ENCODE data around the gene TAGLN3. TPM values are rescaled to one million over a fixed set of nuclear protein-coding genes. Genes with fewer than 3 reads are reported as not detected.

The TAGLN3 gene
- total RNA-seq, 3 donors from 2014 or later: not detected

GRCh38 chr3:111976254-111976653, 22.5 kb upstream of the TAGLN3 start:
- no peak overlapping the region for H3K27ac ChIP-seq
- H3K36me3 ChIP-seq: no peaks in the 10 kb centered on the region
- H3K4me1 ChIP-seq: peaks cover 0 to 13% of the 10 kb centered on the region in 2 donors
- no peak overlapping the region for H3K4me3 ChIP-seq
- H3K27me3 ChIP-seq: no peaks in the 10 kb centered on the region
- intact Hi-C loops (cut with DNase I; ENCODE audit: low total_unique reads): loop anchor here (5.0 kb wide), 1 partner anchor 259 kb away; no protein-coding TSS in a partner anchor
- DNase-seq (ENCODE audit: low spot score in 2 of 2): no peak
- no peaks in the 10 kb centered on the region for H3K9me3 ChIP-seq
- TF ChIP-seq POLR2AphosphoS5 (IDR thresholded peaks at IDR 0.05) (no peak), POLR2A (IDR thresholded peaks at IDR 0.05) (no peak), CTCF (IDR thresholded peaks at IDR 0.05) (no peak)

GRCh38 chr3:111978583-111979433, 19.9 kb upstream of the TAGLN3 start, which contains the start of gene ABHD10:
ABHD10 (plus strand) TSS chr3:111979026; CDS start chr3:111979062, 36 bp downstream.
- Histone ChIP-seq H3K36me3 (no peaks in the 10 kb centered on the region), H3K4me1 (peaks cover 0 to 13% of the 10 kb centered on the region in 2 donors), H3K27me3 (no peaks in the 10 kb centered on the region), H3K9me3 (no peaks in the 10 kb centered on the region), H3K27ac (peak within 1 kb of the TSS; percentile 83 to 91), H3K4me3 (peak within 1 kb of the TSS; percentile 70 to 95 (median 77))
- peak; percentile 70 for TF ChIP-seq POLR2A (IDR thresholded peaks at IDR 0.05)
- TF ChIP-seq CTCF (IDR thresholded peaks at IDR 0.05): no peak
- TF ChIP-seq POLR2AphosphoS5 (IDR thresholded peaks at IDR 0.05): peak; percentile 82 to 94 (median 84)
- intact Hi-C loops (cut with DNase I; ENCODE audit: low total_unique reads): loop anchor here (5.0 kb wide), 1 partner anchor 262 kb away; no protein-coding TSS in a partner anchor
- peak; percentile 86 to 92 for DNase-seq (ENCODE audit: low spot score in 2 of 2)

GRCh38 chr3:111979434-111980038, 19.2 kb upstream of the TAGLN3 start:
- Histone ChIP-seq H3K36me3 (no peaks in the 10 kb centered on the region), H3K27me3 (no peaks in the 10 kb centered on the region), H3K4me1 (peaks cover 0 to 13% of the 10 kb centered on the region in 2 donors), H3K4me3 (peak overlapping the region; percentile 70 to 95 (median 77)), H3K27ac (peak overlapping the region; percentile 83 to 91), H3K9me3 (no peaks in the 10 kb centered on the region)
- DNase-seq (ENCODE audit: low spot score in 2 of 2): no peak
- intact Hi-C loops (cut with DNase I; ENCODE audit: low total_unique reads): loop anchor here (5.0 kb wide), 1 partner anchor 262 kb away; no protein-coding TSS in a partner anchor
- no peak for TF ChIP-seq POLR2AphosphoS5 (IDR thresholded peaks at IDR 0.05)
- no peak for TF ChIP-seq POLR2A (IDR thresholded peaks at IDR 0.05)
- TF ChIP-seq CTCF (IDR thresholded peaks at IDR 0.05): no peak

GRCh38 chr3:111980716-111981456, 17.8 kb upstream of the TAGLN3 start:
- H3K9me3 ChIP-seq: no peaks in the 10 kb centered on the region
- no peaks in the 10 kb centered on the region for H3K27me3 ChIP-seq
- intact Hi-C loops (cut with DNase I; ENCODE audit: low total_unique reads): no loop called here
- no peak overlapping the region for H3K4me3 ChIP-seq
- TF ChIP-seq CTCF (IDR thresholded peaks at IDR 0.05): no peak
- TF ChIP-seq POLR2AphosphoS5 (IDR thresholded peaks at IDR 0.05): no peak
- no peak for TF ChIP-seq POLR2A (IDR thresholded peaks at IDR 0.05)
- H3K27ac ChIP-seq: no peak overlapping the region
- peaks cover 0 to 13% of the 10 kb centered on the region in 2 donors for H3K4me1 ChIP-seq
- no peaks in the 10 kb centered on the region for H3K36me3 ChIP-seq
- DNase-seq (ENCODE audit: low spot score in 2 of 2): no peak
